Spleen (tissue), 11 donors: Measurements from ENCODE around the gene CCNJL. TPM values are rescaled to one million over a fixed set of nuclear protein-coding genes. Genes with fewer than 3 reads are reported as not detected.

Experiments used
- DNase-seq: peaks from one replicate; pipeline ENCODE4 v3.0.0-alpha.2; 2020
- H3K27ac ChIP-seq, 8 donors: fragments of 200-600 bp; sonication (generic) in 7 of 8; 1 replicate in 4 of 8; 2 replicates in 4 of 8; pipeline versions ENCODE4 v1.5.0 to v1.8.0; 2016 to 2021; ENCODE audit warnings: inconsistent platforms in 4 of 8, mild to moderate bottlenecking in 4 of 8, moderate library complexity in 1 of 8
- H3K27me3 ChIP-seq, 7 donors: fragments of 200-600 bp; sonication (generic) in 6 of 7; replicated peaks in 1 of 7; 1 replicate in 4 of 7; 2 replicates in 3 of 7; pipeline versions ENCODE4 v1.5.0 to v1.8.0; 2016 to 2021; ENCODE audit warnings: inconsistent platforms in 3 of 7, mild to moderate bottlenecking in 1 of 7
- H3K36me3 ChIP-seq, 6 donors: fragments of 200-600 bp; sonication (generic) in 5 of 6; 1 replicate in 4 of 6; 2 replicates in 2 of 6; pipeline versions ENCODE4 v1.5.0 to v1.8.0; 2016 to 2021; ENCODE audit warnings: inconsistent platforms in 2 of 6
- H3K4me1 ChIP-seq, 6 donors: fragments of 200-600 bp; sonication (generic) in 5 of 6; 1 replicate in 3 of 6; 2 replicates in 3 of 6; pipeline versions ENCODE4 v1.5.0 to v1.8.0; 2016 to 2021; ENCODE audit warnings: inconsistent platforms in 3 of 6
- H3K4me3 ChIP-seq, 8 donors: fragments of 200-600 bp; sonication (generic) in 7 of 8; 1 replicate in 4 of 8; 2 replicates in 4 of 8; pipeline versions ENCODE4 v1.5.0 to v1.8.0; 2016 to 2021; ENCODE audit warnings: inconsistent platforms in 4 of 8, mild to moderate bottlenecking in 4 of 8, moderate library complexity in 2 of 8
- H3K9me3 ChIP-seq, 8 donors: fragments of 200-600 bp; sonication (generic) in 7 of 8; 1 replicate in 4 of 8; 2 replicates in 4 of 8; pipeline versions ENCODE4 v1.5.0 to v1.8.0; 2016 to 2021; ENCODE audit warnings: inconsistent platforms in 4 of 8
- CTCF ChIP-seq, 11 experiments: fragments of 200-600 bp in 7 of 11; fragments of 450-650 bp in 4 of 11; sonication (generic) in 4 of 11; IDR thresholded peaks in 8 of 11; conservative IDR thresholded peaks in 3 of 11; 1 replicate in 7 of 11; 2 replicates in 4 of 11; pipeline versions ENCODE4 v1.4.0 to v1.8.0; 2016 to 2021; ENCODE audit warnings: antibody characterized with exemption in 11 of 11, inconsistent platforms in 4 of 11, mild to moderate bottlenecking in 1 of 11
- POLR2AphosphoS5 ChIP-seq, 3 donors: sonication (generic); formaldehyde crosslinking; IDR thresholded peaks; one replicate each; pipeline ENCODE4 v1.5.1; 2017; ENCODE audit warnings: antibody characterized with exemption in 3 of 3
- WGBS, 5 donors: extraction: QIAGEN DNeasy Blood & Tissue Kit in 3 of 5; methylation state at CpG; one replicate each; pipeline versions ENCODE4 v1.1.5 to v1.1.7; 2013 to 2018; 5-methylcytosine and 5-hydroxymethylcytosine counted together
- intact Hi-C: fragments of 100-400 bp; cut with DNase I; formaldehyde crosslinking; loops from one replicate; pipeline ENCODE4 v1.15.0; 2023; ENCODE audit warnings: low total_unique reads
- polyA plus RNA-seq, 3 donors: library from polyadenylated mRNA; stranded (reverse); fragments of 200-250 nt; gene quantifications; one replicate each; pipeline ENCODE4 v1.2.1, GENCODE V29; 2013
- total RNA-seq, 7 donors: library from RNA; depleted of rRNA in 3 of 7; stranded (reverse); fragments of >200 nt in 3 of 7; fragmentation: NEBNext Ultra II Directional in 4 of 7; extraction: Animal tissue kit (Norgen Biotek cat#: 25700) in 4 of 7; gene quantifications; one replicate each; pipeline versions ENCODE4 v1.1.0 to v1.2.1, GENCODE V29; 2016 to 2021
- donor health status: healthy with polysubstance abuse.
- donor health status: DM: no; HTN: no; CAD: no; lungs with moderate emphysema.
- donor health status: DM: no; HTN: no; CAD: no.
- donor health status: Bipolar disorder and iron deficiency.
- donor health status: healthy.
- donor health status: DM: no; HTN: no; CAD: no.
- donor health status: DM: yes; HTN: yes; CAD: no.

CCNJL gene
- total and polyA plus RNA-seq, 10 donors, result 1.3 to 24.9 (median 12.9) TPM

- peak overlapping the region in 1 of 8 donors; percentile 14 for H3K27ac ChIP-seq
- intact Hi-C loops, result no loop called here
- peaks cover 17 to 58% (median 41%) of the 10 kb centered on the region in 6 donors for H3K4me1 ChIP-seq
- peaks cover 0 to 6% (median 0%) of the 10 kb centered on the region in 7 donors for H3K27me3 ChIP-seq
- peak; percentile 79 for DNase-seq
- WGBS, 5 donors, result 36 to 42% (median 41%) methylated on average over 16 of the region's 16 CpGs
- H3K36me3 ChIP-seq, result peaks cover 0 to 24% (median 0%) of the 10 kb centered on the region in 6 donors
- H3K4me3 ChIP-seq, result no peak overlapping the region
- no peaks in the 10 kb centered on the region for H3K9me3 ChIP-seq
- peak in 2 of 3 donors; percentile 37 to 70 for TF ChIP-seq POLR2AphosphoS5 (IDR thresholded peaks at IDR 0.05)
- no peak for TF ChIP-seq CTCF (IDR thresholded peaks at IDR 0.05 in 8 of 11, conservative IDR thresholded peaks at IDR 0.05 in 3 of 11)
Observed at GRCh38 chr5:160262151-160263074, 50.0 kb downstream of the CCNJL start.

- Histone ChIP-seq H3K27me3 (peaks cover 0 to 6% (median 0%) of the 10 kb centered on the region in 7 donors), H3K36me3 (peaks cover 0 to 30% (median 0%) of the 10 kb centered on the region in 6 donors), H3K9me3 (no peaks in the 10 kb centered on the region), H3K27ac (peak overlapping the region in 7 of 8 donors; percentile 10 to 43 (median 20)), H3K4me3 (no peak overlapping the region), H3K4me1 (peaks cover 17 to 45% (median 29%) of the 10 kb centered on the region in 6 donors)
- 24 to 42% (median 27%) methylated on average over 18 to 22 of the region's 22 CpGs for WGBS, 5 donors
- intact Hi-C loops, result no loop called here
- peak; percentile 80 for DNase-seq
- TF ChIP-seq POLR2AphosphoS5 (IDR thresholded peaks at IDR 0.05), result peak in 1 of 3 donors; percentile 21
- no peak for TF ChIP-seq CTCF (IDR thresholded peaks at IDR 0.05 in 8 of 11, conservative IDR thresholded peaks at IDR 0.05 in 3 of 11)
Observed at GRCh38 chr5:160260881-160261815, 51.2 kb downstream of the CCNJL start.

- H3K36me3 ChIP-seq, result peaks cover 0 to 40% (median 0%) of the 10 kb centered on the region in 6 donors
- no peak overlapping the region for H3K4me3 ChIP-seq
- 83 to 89% (median 87%) methylated on average over 13 to 14 of the region's 14 CpGs for WGBS, 5 donors
- peak overlapping the region in 3 of 8 donors; percentile 5 to 43 (median 15) for H3K27ac ChIP-seq
- peaks cover 17 to 42% (median 27%) of the 10 kb centered on the region in 6 donors for H3K4me1 ChIP-seq
- no peak for TF ChIP-seq CTCF (IDR thresholded peaks at IDR 0.05 in 8 of 11, conservative IDR thresholded peaks at IDR 0.05 in 3 of 11)
- no peaks in the 10 kb centered on the region for H3K9me3 ChIP-seq
- peak; percentile 61 for DNase-seq
- intact Hi-C loops, result no loop called here
- H3K27me3 ChIP-seq, result peaks cover 0 to 6% (median 0%) of the 10 kb centered on the region in 7 donors
Observed at GRCh38 chr5:160260006-160260775, 52.2 kb downstream of the CCNJL start.
